ENCODE measurements around the gene GCN1.

- TF ChIP-seq CTCF (IDR thresholded peaks at IDR 0.05; ENCODE audit: low read depth, low read length) (no peak), POLR2A (IDR thresholded peaks at IDR 0.05; ENCODE audit: extremely low read depth, insufficient read length) (no peak)
Measured at GRCh38 chr12:120197542-120197887, 3.0 kb upstream of the GCN1 start.

Measured in NB4 (cell line).